Urinary bladder (tissue), 4 donors: Measurements from ENCODE around the gene COL1A1. TPM values are rescaled to one million over a fixed set of nuclear protein-coding genes. Genes with fewer than 3 reads are reported as not detected.

ENCODE experiments used
- DNase-seq: peaks from one replicate; pipeline ENCODE4 v3.0.0-alpha.2; 2015; ENCODE audit errors: extremely low spot score
- H3K27ac ChIP-seq: one replicate; pipeline ENCODE4 v1.5.1; 2013; ENCODE audit warnings: low read depth, mild to moderate bottlenecking, moderate library complexity
- H3K36me3 ChIP-seq: one replicate; pipeline ENCODE4 v1.6.1; 2013; ENCODE audit warnings: mild to moderate bottlenecking, moderate library complexity; ENCODE audit not compliant: insufficient read depth
- H3K4me1 ChIP-seq: one replicate; pipeline ENCODE4 v1.6.1; 2013; ENCODE audit warnings: mild to moderate bottlenecking, moderate library complexity; ENCODE audit not compliant: insufficient read depth
- H3K4me3 ChIP-seq: one replicate; pipeline ENCODE4 v1.5.1; 2013; ENCODE audit warnings: low read depth, low read length
- WGBS: extraction: QIAGEN DNeasy Blood & Tissue Kit; methylation state at CpG from one replicate; pipeline ENCODE4 v1.1.7; 2013; 5-methylcytosine and 5-hydroxymethylcytosine counted together
- polyA plus RNA-seq: library from polyadenylated mRNA; stranded (reverse); fragments of 200-250 nt; gene quantifications from one replicate; pipeline ENCODE4 v1.2.3, GENCODE V29; 2013
- total RNA-seq: library from RNA; depleted of rRNA; stranded (reverse); fragments of >200 nt; gene quantifications from one replicate; pipeline ENCODE4 v1.2.3, GENCODE V29; 2014
- donor health status: healthy with polysubstance abuse.
- donor health status: healthy.

The COL1A1 gene
- total and polyA plus RNA-seq, 2 donors, result 802 to 5,262 TPM

- H3K36me3 ChIP-seq, result no peaks in the 10 kb centered on the region
- no peak overlapping the region for H3K27ac ChIP-seq
- no peaks in the 10 kb centered on the region for H3K4me1 ChIP-seq
- H3K4me3 ChIP-seq, result no peak overlapping the region
- DNase-seq, result no peak
- 93% methylated on average over 17 of the region's 17 CpGs for WGBS
These were observed 29.9 kb downstream of the COL1A1 start for GRCh38 chr17:50171371-50172071.

GRCh38 chr17:50170662-50171370 lies 30.6 kb downstream of the COL1A1 start:
- no peaks in the 10 kb centered on the region for H3K36me3 ChIP-seq
- H3K4me1 ChIP-seq, result no peaks in the 10 kb centered on the region
- DNase-seq, result no peak
- H3K4me3 ChIP-seq, result no peak overlapping the region
- 93% methylated on average over 10 of the region's 10 CpGs for WGBS
- H3K27ac ChIP-seq, result no peak overlapping the region

- H3K36me3 ChIP-seq, result no peaks in the 10 kb centered on the region
- H3K4me3 ChIP-seq, result no peak overlapping the region
- WGBS, result 92% methylated on average over 9 of the region's 9 CpGs
- H3K27ac ChIP-seq, result no peak overlapping the region
- H3K4me1 ChIP-seq, result no peaks in the 10 kb centered on the region
- no peak for DNase-seq
These were observed 31.5 kb downstream of the COL1A1 start for GRCh38 chr17:50169881-50170459.

- Histone ChIP-seq H3K4me3 (no peak overlapping the region), H3K4me1 (no peaks in the 10 kb centered on the region), H3K36me3 (no peaks in the 10 kb centered on the region), H3K27ac (no peak overlapping the region)
- no peak for DNase-seq
- 38% methylated on average over 14 of the region's 14 CpGs for WGBS
These were observed 32.2 kb downstream of the COL1A1 start for GRCh38 chr17:50169121-50169764.

GRCh38 chr17:50168319-50168718 lies 33.1 kb downstream of the COL1A1 start:
- Histone ChIP-seq H3K36me3 (no peaks in the 10 kb centered on the region), H3K4me1 (no peaks in the 10 kb centered on the region), H3K27ac (no peak overlapping the region), H3K4me3 (no peak overlapping the region)
- WGBS, result 78% methylated on average over 13 of the region's 13 CpGs
- no peak for DNase-seq

GRCh38 chr17:50167371-50167770 lies 34.1 kb downstream of the COL1A1 start:
- WGBS, result 83% methylated on average over 19 of the region's 19 CpGs
- Histone ChIP-seq H3K27ac (no peak overlapping the region), H3K4me1 (no peaks in the 10 kb centered on the region), H3K4me3 (no peak overlapping the region), H3K36me3 (no peaks in the 10 kb centered on the region)
- no peak for DNase-seq

GRCh38 chr17:50166518-50167181 lies 34.8 kb downstream of the COL1A1 start:
- peak overlapping the region; percentile 43 for H3K27ac ChIP-seq
- no peak overlapping the region for H3K4me3 ChIP-seq
- WGBS, result 50% methylated on average over 7 of the region's 7 CpGs
- no peaks in the 10 kb centered on the region for H3K36me3 ChIP-seq
- DNase-seq, result no peak
- H3K4me1 ChIP-seq, result no peaks in the 10 kb centered on the region

GRCh38 chr17:50165867-50166517 lies 35.4 kb downstream of the COL1A1 start, which contains the start of gene SGCA:
Gene SGCA, plus strand, starts transcription at chr17:50166005. Its CDS starts 36 bp downstream, at chr17:50166041.
- WGBS, result 36% methylated on average over 15 of the region's 15 CpGs
- H3K4me3 ChIP-seq, result no peak within 1 kb of the TSS
- no peaks in the 10 kb centered on the region for H3K36me3 ChIP-seq
- no peak for DNase-seq
- peak within 1 kb of the TSS; percentile 43 for H3K27ac ChIP-seq
- no peaks in the 10 kb centered on the region for H3K4me1 ChIP-seq

- H3K4me1 ChIP-seq, result no peaks in the 10 kb centered on the region
- H3K4me3 ChIP-seq, result no peak overlapping the region
- no peaks in the 10 kb centered on the region for H3K36me3 ChIP-seq
- 58% methylated on average over 3 of the region's 3 CpGs for WGBS
- DNase-seq, result no peak
- H3K27ac ChIP-seq, result no peak overlapping the region
These were observed 36.0 kb downstream of the COL1A1 start for GRCh38 chr17:50165466-50165865.

GRCh38 chr17:50165066-50165465 lies 36.4 kb downstream of the COL1A1 start:
- H3K4me3 ChIP-seq, result no peak overlapping the region
- no peaks in the 10 kb centered on the region for H3K36me3 ChIP-seq
- no peak overlapping the region for H3K27ac ChIP-seq
- H3K4me1 ChIP-seq, result no peaks in the 10 kb centered on the region
- 82% methylated on average over 9 of the region's 9 CpGs for WGBS
- DNase-seq, result no peak

GRCh38 chr17:50164697-50164988 lies 36.8 kb downstream of the COL1A1 start:
- Histone ChIP-seq H3K4me1 (no peaks in the 10 kb centered on the region), H3K4me3 (no peak overlapping the region), H3K36me3 (no peaks in the 10 kb centered on the region), H3K27ac (no peak overlapping the region)
- WGBS, result 99% methylated on average over 2 of the region's 2 CpGs
- no peak for DNase-seq

- no peak for DNase-seq
- Histone ChIP-seq H3K4me3 (no peak overlapping the region), H3K4me1 (no peaks in the 10 kb centered on the region), H3K36me3 (no peaks in the 10 kb centered on the region), H3K27ac (no peak overlapping the region)
- WGBS, result 81% methylated on average over 11 of the region's 11 CpGs
These were observed 37.4 kb downstream of the COL1A1 start for GRCh38 chr17:50163843-50164696.
